Measurements from ENCODE around the gene R3HDML. TPM values are rescaled to one million over a fixed set of nuclear protein-coding genes. Genes with fewer than 3 reads are reported as not detected.

R3HDML gene
- total and polyA plus RNA-seq, 4 donors = not detected

DNA sequence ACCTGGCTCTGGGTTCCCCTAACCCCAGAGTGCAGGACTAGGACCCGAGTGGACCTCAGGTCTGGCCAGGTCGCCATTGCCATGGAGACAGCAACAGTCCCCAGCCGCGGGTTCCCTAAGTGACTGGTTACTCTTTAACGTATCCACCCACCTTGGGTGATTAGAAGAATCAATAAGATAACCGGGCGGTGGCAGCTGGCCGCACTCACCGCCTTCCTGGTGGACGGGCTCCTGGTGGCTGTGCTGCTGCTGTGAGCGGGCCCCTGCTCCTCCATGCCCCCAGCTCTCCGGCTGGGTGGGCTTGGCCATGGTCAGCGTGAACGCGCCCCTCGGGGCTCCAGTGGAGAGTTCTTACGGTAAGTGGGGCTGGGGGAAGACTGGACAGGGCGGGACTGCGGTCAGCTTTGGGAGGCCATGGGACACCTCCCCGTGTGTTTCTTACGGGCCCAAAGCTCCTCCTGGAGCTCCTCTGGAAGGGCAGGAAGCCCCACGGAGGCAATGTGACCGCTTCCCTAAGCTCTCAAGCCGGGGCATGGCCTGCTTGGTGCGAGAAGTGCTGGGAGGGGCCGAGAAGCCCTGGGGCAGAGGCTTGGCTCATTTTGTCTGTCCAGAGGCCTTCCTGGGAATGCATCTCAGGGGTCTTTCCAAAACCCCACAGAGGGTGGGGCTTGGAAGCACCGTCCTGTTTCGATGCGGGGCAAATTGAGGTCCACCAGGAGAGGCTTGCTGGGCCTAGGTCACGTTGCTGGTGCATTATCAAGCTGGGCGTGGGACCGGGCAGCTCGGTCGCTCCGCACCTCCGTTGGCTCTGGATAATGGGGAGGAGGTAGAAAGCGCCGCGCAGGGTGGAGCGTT, 18.9 kb downstream of the R3HDML start, which contains the start of gene HNF4A:
TSS of gene HNF4A (plus strand) at position 202 of the 855 bp plus-strand sequence. CDS start at position 308, 106 bp downstream.
- intact Hi-C loops (cut with DNase I) = no loop called here

DNA sequence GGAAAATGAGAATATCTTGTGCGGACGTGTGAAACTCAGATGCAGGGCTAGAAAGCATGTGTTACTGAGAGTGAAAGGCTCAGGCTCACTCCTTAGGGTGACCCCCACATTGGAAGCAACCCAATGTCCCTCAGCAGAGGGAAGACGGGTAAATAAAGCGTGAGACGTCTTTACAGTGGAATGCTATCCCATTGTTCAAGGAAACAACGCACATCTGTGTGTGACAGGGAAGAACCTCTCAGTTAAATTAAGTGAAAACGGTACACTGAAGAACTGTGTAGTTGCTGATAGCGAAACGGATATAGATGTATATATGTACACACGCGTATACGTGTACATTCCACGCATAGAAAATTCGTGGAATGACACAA, 19.5 kb downstream of the R3HDML start:
- WGBS, 2 donors = 85 to 86% methylated on average over 14 of the region's 14 CpGs
- Histone ChIP-seq H3K4me3 (ENCODE audit: low read length in 2 of 2) (no peak overlapping the region), H3K36me3 (ENCODE audit: control insufficient read depth in 1 of 2, insufficient read depth in 2 of 2, low read length in 1 of 2) (no peaks in the 10 kb centered on the region), H3K27me3 (ENCODE audit: control insufficient read depth in 1 of 2, insufficient read depth in 2 of 2, low read length in 1 of 2) (no peaks in the 10 kb centered on the region), H3K27ac (ENCODE audit: low read depth in 1 of 2, low read length in 2 of 2) (no peak overlapping the region), H3K4me1 (ENCODE audit: control insufficient read depth in 1 of 2, insufficient read depth in 2 of 2, low read length in 2 of 2) (no peaks in the 10 kb centered on the region), H3K9me3 (ENCODE audit: control insufficient read depth, low read length) (no peaks in the 10 kb centered on the region)
- DNase-seq = no peak
- intact Hi-C loops (cut with DNase I) = no loop called here
- ATAC-seq (ENCODE audit: low FRiP score) = no peak

More for the DNA sequence above, 18.9 kb downstream of the R3HDML start, which contains the start of gene HNF4A:
- Histone ChIP-seq H3K27me3 (ENCODE audit: control insufficient read depth in 1 of 2, insufficient read depth in 2 of 2, low read length in 1 of 2) (no peaks in the 10 kb centered on the region), H3K4me3 (ENCODE audit: low read length in 2 of 2) (no peak within 1 kb of the TSS), H3K4me1 (ENCODE audit: control insufficient read depth in 1 of 2, insufficient read depth in 2 of 2, low read length in 2 of 2) (no peaks in the 10 kb centered on the region), H3K36me3 (ENCODE audit: control insufficient read depth in 1 of 2, insufficient read depth in 2 of 2, low read length in 1 of 2) (no peaks in the 10 kb centered on the region), H3K27ac (ENCODE audit: low read depth in 1 of 2, low read length in 2 of 2) (no peak within 1 kb of the TSS), H3K9me3 (ENCODE audit: control insufficient read depth, low read length) (no peaks in the 10 kb centered on the region)
- ATAC-seq (ENCODE audit: low FRiP score) (peak; percentile 46), DNase-seq (no peak)
- WGBS, 2 donors = 86 to 90% methylated on average over 40 of the region's 40 CpGs

GRCh38 chr20:44357020-44357419, 20.2 kb downstream of the R3HDML start:
- Histone ChIP-seq H3K36me3 (ENCODE audit: control insufficient read depth in 1 of 2, insufficient read depth in 2 of 2, low read length in 1 of 2) (no peaks in the 10 kb centered on the region), H3K9me3 (ENCODE audit: control insufficient read depth, low read length) (no peaks in the 10 kb centered on the region), H3K4me1 (ENCODE audit: control insufficient read depth in 1 of 2, insufficient read depth in 2 of 2, low read length in 2 of 2) (no peaks in the 10 kb centered on the region), H3K27me3 (ENCODE audit: control insufficient read depth in 1 of 2, insufficient read depth in 2 of 2, low read length in 1 of 2) (no peaks in the 10 kb centered on the region), H3K4me3 (ENCODE audit: low read length in 2 of 2) (no peak overlapping the region), H3K27ac (ENCODE audit: low read depth in 1 of 2, low read length in 2 of 2) (no peak overlapping the region)
- ATAC-seq (ENCODE audit: low FRiP score) = no peak
- DNase-seq = no peak
- WGBS, 2 donors = 82 to 84% methylated on average over 2 of the region's 2 CpGs
- intact Hi-C loops (cut with DNase I) = no loop called here

DNA sequence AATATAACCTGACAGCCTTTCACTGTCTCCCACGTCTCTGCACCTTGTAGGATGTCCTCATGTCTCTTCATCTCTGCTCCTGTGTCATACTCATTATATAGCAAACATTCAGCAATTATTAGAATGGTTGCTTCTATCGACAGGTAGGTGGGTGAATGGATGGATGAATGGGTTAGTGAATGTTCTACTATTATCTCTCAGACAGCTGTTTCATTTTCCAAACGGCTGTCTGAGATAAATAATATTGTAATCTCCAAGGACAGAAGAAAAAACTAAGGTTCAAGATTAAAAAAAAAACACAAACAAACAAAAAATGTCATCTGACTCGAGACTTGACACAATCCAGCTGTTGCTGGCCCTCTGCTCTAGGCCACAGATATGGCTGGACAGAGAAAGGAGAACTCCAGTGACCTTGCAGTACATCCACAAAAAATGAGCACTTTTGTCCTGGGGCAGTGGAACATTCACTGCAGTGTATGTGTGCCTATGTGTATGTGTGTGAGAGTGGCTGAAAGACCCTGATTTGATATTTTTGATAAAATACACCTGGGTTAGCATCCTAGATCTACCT, 20.8 kb downstream of the R3HDML start:
- Histone ChIP-seq H3K4me1 (ENCODE audit: control insufficient read depth in 1 of 2, insufficient read depth in 2 of 2, low read length in 2 of 2) (no peaks in the 10 kb centered on the region), H3K27ac (ENCODE audit: low read depth in 1 of 2, low read length in 2 of 2) (no peak overlapping the region), H3K27me3 (ENCODE audit: control insufficient read depth in 1 of 2, insufficient read depth in 2 of 2, low read length in 1 of 2) (no peaks in the 10 kb centered on the region), H3K9me3 (ENCODE audit: control insufficient read depth, low read length) (no peaks in the 10 kb centered on the region), H3K36me3 (ENCODE audit: control insufficient read depth in 1 of 2, insufficient read depth in 2 of 2, low read length in 1 of 2) (no peaks in the 10 kb centered on the region), H3K4me3 (ENCODE audit: low read length in 2 of 2) (no peak overlapping the region)
- ATAC-seq (ENCODE audit: low FRiP score) = no peak
- WGBS, 2 donors = 52 to 55% methylated on average over 4 of the region's 4 CpGs
- intact Hi-C loops (cut with DNase I) = no loop called here
- no peak for DNase-seq

- Histone ChIP-seq H3K27me3 (ENCODE audit: control insufficient read depth in 1 of 2, insufficient read depth in 2 of 2, low read length in 1 of 2) (no peaks in the 10 kb centered on the region), H3K9me3 (ENCODE audit: control insufficient read depth, low read length) (no peaks in the 10 kb centered on the region), H3K36me3 (ENCODE audit: control insufficient read depth in 1 of 2, insufficient read depth in 2 of 2, low read length in 1 of 2) (no peaks in the 10 kb centered on the region), H3K4me1 (ENCODE audit: control insufficient read depth in 1 of 2, insufficient read depth in 2 of 2, low read length in 2 of 2) (no peaks in the 10 kb centered on the region), H3K4me3 (ENCODE audit: low read length in 2 of 2) (no peak overlapping the region), H3K27ac (ENCODE audit: low read depth in 1 of 2, low read length in 2 of 2) (no peak overlapping the region)
- DNase-seq (no peak), ATAC-seq (ENCODE audit: low FRiP score) (no peak)
- intact Hi-C loops (cut with DNase I) = no loop called here
- WGBS, 2 donors = 82 to 90% methylated on average over 8 of the region's 8 CpGs
Observed at GRCh38 chr20:44358776-44359175, 21.9 kb downstream of the R3HDML start.

- Histone ChIP-seq H3K4me3 (ENCODE audit: low read length in 2 of 2) (no peak overlapping the region), H3K27me3 (ENCODE audit: control insufficient read depth in 1 of 2, insufficient read depth in 2 of 2, low read length in 1 of 2) (no peaks in the 10 kb centered on the region), H3K9me3 (ENCODE audit: control insufficient read depth, low read length) (no peaks in the 10 kb centered on the region), H3K27ac (ENCODE audit: low read depth in 1 of 2, low read length in 2 of 2) (no peak overlapping the region), H3K36me3 (ENCODE audit: control insufficient read depth in 1 of 2, insufficient read depth in 2 of 2, low read length in 1 of 2) (no peaks in the 10 kb centered on the region), H3K4me1 (ENCODE audit: control insufficient read depth in 1 of 2, insufficient read depth in 2 of 2, low read length in 2 of 2) (no peaks in the 10 kb centered on the region)
- DNase-seq = no peak
- no peak for ATAC-seq (ENCODE audit: low FRiP score)
- intact Hi-C loops (cut with DNase I) = no loop called here
Observed at GRCh38 chr20:44360221-44360620, 23.4 kb downstream of the R3HDML start.

- ATAC-seq (ENCODE audit: low FRiP score) = no peak
- 54 to 65% methylated on average over 3 of the region's 3 CpGs for WGBS, 2 donors
- H3K4me1 ChIP-seq (ENCODE audit: control insufficient read depth in 1 of 2, insufficient read depth in 2 of 2, low read length in 2 of 2) = no peaks in the 10 kb centered on the region
- no peaks in the 10 kb centered on the region for H3K36me3 ChIP-seq (ENCODE audit: control insufficient read depth in 1 of 2, insufficient read depth in 2 of 2, low read length in 1 of 2)
- no peak overlapping the region for H3K4me3 ChIP-seq (ENCODE audit: low read length in 2 of 2)
- no peak overlapping the region for H3K27ac ChIP-seq (ENCODE audit: low read depth in 1 of 2, low read length in 2 of 2)
- H3K27me3 ChIP-seq (ENCODE audit: control insufficient read depth in 1 of 2, insufficient read depth in 2 of 2, low read length in 1 of 2) = no peaks in the 10 kb centered on the region
- DNase-seq = no peak
- intact Hi-C loops (cut with DNase I) = no loop called here
- H3K9me3 ChIP-seq (ENCODE audit: control insufficient read depth, low read length) = no peaks in the 10 kb centered on the region
Observed at GRCh38 chr20:44361021-44361420, 24.2 kb downstream of the R3HDML start.

DNA sequence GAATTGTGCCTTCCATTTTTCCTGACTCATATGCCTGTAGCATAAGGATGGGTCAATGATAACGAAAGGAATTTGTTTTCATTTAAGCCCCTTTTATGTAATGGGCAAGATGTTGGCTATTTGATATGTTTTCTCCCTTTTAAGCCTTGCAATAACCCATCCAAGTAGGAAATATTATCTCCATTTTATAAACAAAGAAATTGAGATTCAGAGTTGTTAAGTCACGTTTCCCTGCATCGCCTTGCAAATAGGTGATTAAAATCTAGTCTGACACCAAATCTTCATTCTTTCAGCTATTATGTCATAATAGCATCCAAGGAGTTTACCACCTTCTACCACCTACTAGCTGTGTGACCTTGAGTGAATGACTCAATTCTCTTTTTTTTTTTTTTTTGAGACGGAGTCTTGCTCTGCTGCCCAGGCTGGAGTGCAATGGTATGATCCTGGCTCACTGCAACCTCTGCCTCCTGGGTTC, 25.7 kb downstream of the R3HDML start:
- Histone ChIP-seq H3K9me3 (ENCODE audit: control insufficient read depth, low read length) (no peaks in the 10 kb centered on the region), H3K4me1 (ENCODE audit: control insufficient read depth in 1 of 2, insufficient read depth in 2 of 2, low read length in 2 of 2) (no peaks in the 10 kb centered on the region), H3K36me3 (ENCODE audit: control insufficient read depth in 1 of 2, insufficient read depth in 2 of 2, low read length in 1 of 2) (no peaks in the 10 kb centered on the region), H3K4me3 (ENCODE audit: low read length in 2 of 2) (no peak overlapping the region), H3K27ac (ENCODE audit: low read depth in 1 of 2, low read length in 2 of 2) (no peak overlapping the region), H3K27me3 (ENCODE audit: control insufficient read depth in 1 of 2, insufficient read depth in 2 of 2, low read length in 1 of 2) (no peaks in the 10 kb centered on the region)
- ATAC-seq (ENCODE audit: low FRiP score) (no peak), DNase-seq (no peak)
- 64 to 76% methylated on average over 4 of the region's 4 CpGs for WGBS, 2 donors
- intact Hi-C loops (cut with DNase I) = no loop called here

GRCh38 chr20:44364068-44364467, 27.2 kb downstream of the R3HDML start:
- no peaks in the 10 kb centered on the region for H3K4me1 ChIP-seq (ENCODE audit: control insufficient read depth in 1 of 2, insufficient read depth in 2 of 2, low read length in 2 of 2)
- no peaks in the 10 kb centered on the region for H3K36me3 ChIP-seq (ENCODE audit: control insufficient read depth in 1 of 2, insufficient read depth in 2 of 2, low read length in 1 of 2)
- H3K9me3 ChIP-seq (ENCODE audit: control insufficient read depth, low read length) = no peaks in the 10 kb centered on the region
- intact Hi-C loops (cut with DNase I) = no loop called here
- 82 to 87% methylated on average over 4 of the region's 4 CpGs for WGBS, 2 donors
- H3K27me3 ChIP-seq (ENCODE audit: control insufficient read depth in 1 of 2, insufficient read depth in 2 of 2, low read length in 1 of 2) = no peaks in the 10 kb centered on the region
- H3K4me3 ChIP-seq (ENCODE audit: low read length in 2 of 2) = no peak overlapping the region
- no peak overlapping the region for H3K27ac ChIP-seq (ENCODE audit: low read depth in 1 of 2, low read length in 2 of 2)
- ATAC-seq (ENCODE audit: low FRiP score) = no peak
- DNase-seq = no peak

Data from aorta (tissue), 5 donors.